Right cardiac atrium (tissue), 5 donors: Measurements from ENCODE around the gene MRPL36. TPM values are rescaled to one million over a fixed set of nuclear protein-coding genes. Genes with fewer than 3 reads are reported as not detected.
A peak's percentile ranks its signal among the peaks of the same experiment; 100 is the strongest.
"Not testable (repeated sequence)": the region's sequence is repeated elsewhere in the genome, so short reads cannot be mapped to it uniquely, and the experiment has no call there.

Experiments
- ATAC-seq, 2 donors: fragments of 200-7000 bp; cut with Tn5 transposase; one replicate each; pipeline versions ENCODE4 v1.8.0 to v1.9.1; 2020; ENCODE audit warnings: moderate library complexity in 2 of 2, mild to moderate bottlenecking in 1 of 2
- DNase-seq, 3 donors: peaks; one replicate each; pipeline ENCODE4 v3.0.0-alpha.2; 2020
- H3K27ac ChIP-seq: one replicate; pipeline ENCODE4 v1.5.1; 2013; ENCODE audit warnings: mild to moderate bottlenecking, low read length, control low read depth, moderate library complexity
- H3K27me3 ChIP-seq: one replicate; pipeline ENCODE4 v1.6.1; 2013; ENCODE audit not compliant: control insufficient read depth, insufficient read depth
- H3K4me1 ChIP-seq: one replicate; pipeline ENCODE4 v1.6.1; 2013; ENCODE audit warnings: low read length; ENCODE audit not compliant: control insufficient read depth, insufficient read depth
- H3K4me3 ChIP-seq: one replicate; pipeline ENCODE4 v1.5.1; 2013; ENCODE audit warnings: low read length, control low read depth
- H3K9me3 ChIP-seq: one replicate; pipeline ENCODE4 v1.6.1; 2013; ENCODE audit warnings: low read length; ENCODE audit not compliant: control insufficient read depth
- WGBS: extraction: QIAGEN DNeasy Blood & Tissue Kit; methylation state at CpG from one replicate; pipeline ENCODE4 v1.1.7; 2013; 5-methylcytosine and 5-hydroxymethylcytosine counted together
- intact Hi-C, 4 donors: fragments of 100-400 bp; cut with DNase I; formaldehyde crosslinking; loops; one replicate each; pipeline versions ENCODE4 v1.11.0 to v1.14.0; 2022 to 2023
- polyA plus RNA-seq: library from polyadenylated mRNA; stranded (reverse); fragments of 200-250 nt; gene quantifications from one replicate; pipeline ENCODE4 v1.2.3, GENCODE V29; 2013
- total RNA-seq, 4 donors: library from RNA; stranded (reverse); fragmentation: NEBNext Ultra II Directional; extraction: Animal tissue kit (Norgen Biotek cat#: 25700); gene quantifications; one replicate each; pipeline ENCODE4 v1.2.1, GENCODE V29; 2021
- donor health status: healthy with polysubstance abuse.
- donor health status: DM: no; HTN: yes; CAD: no.
- donor health status: DM: no; HTN: no; CAD: no.
- donor health status: DM: no; HTN: yes; CAD: no; lungs with severe emphysema.
- donor health status: DM: yes; HTN: yes; CAD: no.

Gene MRPL36
- total and polyA plus RNA-seq, 5 donors, result 40.8 to 104 (median 48.1) TPM

- Histone ChIP-seq H3K27ac (peak within 1 kb of the TSS; percentile 84), H3K4me3 (peak within 1 kb of the TSS; percentile 67), H3K27me3 (no peaks in the 10 kb centered on the region), H3K9me3 (no peaks in the 10 kb centered on the region), H3K4me1 (peaks cover 2% of the 10 kb centered on the region)
- peak; percentile 87 to 93 (median 93) for DNase-seq
- under 1% methylated on average over 69 of the region's 69 CpGs for WGBS
- peak; percentile 72 to 77 for ATAC-seq
- intact Hi-C loops, result no loop called here
Observed at GRCh38 chr5:1801222-1801966, 1.8 kb upstream of the MRPL36 start, which contains the start of gene NDUFS6. TSS of gene NDUFS6 (plus strand) at chr5:1801407. CDS start at chr5:1801418, 11 bp downstream.

- ATAC-seq (peak; percentile 27 to 37), DNase-seq (no peak)
- intact Hi-C loops, result no loop called here
- Histone ChIP-seq H3K27ac (peak overlapping the region; percentile 81), H3K27me3 (no peaks in the 10 kb centered on the region), H3K4me1 (peaks cover 2% of the 10 kb centered on the region), H3K9me3 (no peaks in the 10 kb centered on the region), H3K4me3 (peak overlapping the region; percentile 67)
- 3% methylated on average over 28 of the region's 28 CpGs for WGBS
Observed at GRCh38 chr5:1800472-1801221, 1.0 kb upstream of the MRPL36 start.

DNA sequence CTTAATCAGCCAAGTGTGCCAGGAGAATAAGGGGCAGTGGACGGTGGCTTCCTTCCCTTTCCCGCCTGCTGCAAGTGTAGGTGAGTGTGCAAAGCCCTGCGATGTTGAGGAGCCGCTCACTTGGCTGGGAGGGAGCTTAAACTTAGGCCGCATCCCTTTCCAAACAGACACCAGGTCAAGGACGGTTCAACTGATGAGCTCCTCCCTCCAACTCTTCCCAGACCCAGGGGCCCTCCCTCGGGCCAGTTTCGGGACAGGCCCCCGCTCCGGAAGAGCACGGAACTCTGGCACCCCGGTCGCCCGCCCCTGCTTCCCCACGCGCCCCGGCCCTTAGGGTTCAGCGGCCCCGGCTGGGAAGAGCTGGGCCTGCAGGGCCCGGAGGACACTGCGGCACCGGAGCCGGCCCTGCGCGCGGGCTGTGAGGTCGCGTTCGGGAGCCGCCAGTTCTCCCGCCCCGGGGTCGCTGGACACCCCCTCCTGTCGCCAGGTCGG is 481 bp downstream of the MRPL36 start:
- H3K27me3 ChIP-seq, result no peaks in the 10 kb centered on the region
- 1% methylated on average over 35 of the region's 35 CpGs for whole genome bisulfite sequencing
- intact Hi-C loops, result no loop called here
- peak overlapping the region; percentile 31 for H3K27ac ChIP-seq
- ATAC-seq, result peak; percentile 10 to 34
- peak overlapping the region; percentile 70 for H3K4me3 ChIP-seq
- no peak for DNase-seq
- H3K4me1 ChIP-seq, result peaks cover 2% of the 10 kb centered on the region
- no peaks in the 10 kb centered on the region for H3K9me3 ChIP-seq

DNA sequence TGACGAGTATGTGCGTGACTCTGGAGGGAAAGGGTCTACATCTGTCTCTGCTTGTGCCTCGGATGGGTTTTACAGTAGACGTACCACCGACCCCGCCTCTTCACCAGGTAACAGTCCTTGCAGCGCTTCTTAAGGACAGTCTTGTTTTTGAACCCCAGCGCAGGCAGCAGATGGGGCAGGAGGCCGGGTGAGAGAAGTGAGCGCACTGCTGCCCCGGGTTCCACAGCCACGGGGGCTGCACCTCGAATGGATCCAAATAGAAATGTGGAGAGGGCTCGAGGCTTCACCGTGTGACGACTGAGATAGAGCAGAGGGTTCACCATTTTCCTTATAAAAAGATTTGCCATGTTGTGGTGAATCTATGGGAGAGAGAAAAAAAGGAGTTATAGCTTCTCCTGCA is 1.0 kb downstream of the MRPL36 start:
- DNase-seq, H3K27me3 ChIP-seq, H3K27ac ChIP-seq, intact Hi-C loops, H3K4me1 ChIP-seq, ATAC-seq, H3K9me3 ChIP-seq: not testable (repeated sequence)
- peak overlapping the region; percentile 70 for H3K4me3 ChIP-seq
- 90% methylated on average over 16 of the region's 16 CpGs for WGBS

GRCh38 chr5:1797855-1798254 is 1.8 kb downstream of the MRPL36 start:
- peaks cover 2% of the 10 kb centered on the region for H3K4me1 ChIP-seq
- whole genome bisulfite sequencing, result 89% methylated on average over 11 of the region's 11 CpGs
- intact Hi-C loops, result no loop called here

GRCh38 chr5:1797103-1797800 is 2.4 kb downstream of the MRPL36 start:
- DNase-seq (no peak), ATAC-seq (no peak)
- Histone ChIP-seq H3K4me3 (no peak overlapping the region), H3K9me3 (no peaks in the 10 kb centered on the region), H3K27me3 (no peaks in the 10 kb centered on the region), H3K27ac (no peak overlapping the region), H3K4me1 (peaks cover 2% of the 10 kb centered on the region)
- 91% methylated on average over 18 of the region's 18 CpGs for WGBS
- intact Hi-C loops, result no loop called here

More at GRCh38 chr5:1797855-1798254, 1.8 kb downstream of the MRPL36 start:
- Histone ChIP-seq H3K27me3 (no peaks in the 10 kb centered on the region), H3K4me3 (no peak overlapping the region), H3K9me3 (no peaks in the 10 kb centered on the region), H3K27ac (no peak overlapping the region)
- no peak for DNase-seq
- ATAC-seq, result no peak

- WGBS, result 86% methylated on average over 21 of the region's 21 CpGs
Observed at GRCh38 chr5:1796371-1797102, 3.1 kb downstream of the MRPL36 start.

GRCh38 chr5:1795931-1796330 is 3.7 kb downstream of the MRPL36 start:
- 87% methylated on average over 8 of the region's 8 CpGs for WGBS
- intact Hi-C loops, result no loop called here
- no peaks in the 10 kb centered on the region for H3K9me3 ChIP-seq
- H3K27me3 ChIP-seq, result no peaks in the 10 kb centered on the region
- peaks cover 2% of the 10 kb centered on the region for H3K4me1 ChIP-seq
- H3K4me3 ChIP-seq, result no peak overlapping the region
- no peak for ATAC-seq
- DNase-seq, result no peak
- no peak overlapping the region for H3K27ac ChIP-seq

More at GRCh38 chr5:1796371-1797102, 3.1 kb downstream of the MRPL36 start:
- Histone ChIP-seq H3K9me3 (no peaks in the 10 kb centered on the region), H3K4me3 (no peak overlapping the region), H3K27me3 (no peaks in the 10 kb centered on the region), H3K27ac (no peak overlapping the region), H3K4me1 (peaks cover 2% of the 10 kb centered on the region)
- intact Hi-C loops, result no loop called here
- ATAC-seq (no peak), DNase-seq (no peak)

DNA sequence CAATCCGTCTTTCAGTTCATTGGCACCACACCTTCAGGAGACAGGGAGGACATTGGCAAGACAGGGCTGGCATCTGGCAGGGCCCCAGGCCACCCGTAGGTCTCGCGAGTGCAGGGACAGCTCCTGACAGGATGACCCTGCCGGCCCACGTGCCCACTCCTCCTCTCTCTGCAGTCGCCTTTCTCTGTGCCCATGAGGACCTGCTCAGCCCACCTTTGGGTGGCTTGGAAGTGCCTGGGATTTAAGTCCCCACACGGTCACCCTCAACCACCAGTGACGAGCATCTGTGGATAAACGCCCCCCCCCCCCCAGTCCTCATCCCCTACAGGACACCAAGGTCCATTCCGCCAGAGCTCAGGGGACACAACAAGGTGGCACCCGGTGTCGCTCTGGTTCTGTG is 4.1 kb downstream of the MRPL36 start:
- no peaks in the 10 kb centered on the region for H3K27me3 ChIP-seq
- no peaks in the 10 kb centered on the region for H3K9me3 ChIP-seq
- H3K4me1 ChIP-seq, result peaks cover 2% of the 10 kb centered on the region
- intact Hi-C loops, result no loop called here
- no peak overlapping the region for H3K27ac ChIP-seq
- WGBS, result 80% methylated on average over 13 of the region's 13 CpGs
- DNase-seq (no peak), ATAC-seq (no peak)
- no peak overlapping the region for H3K4me3 ChIP-seq

DNA sequence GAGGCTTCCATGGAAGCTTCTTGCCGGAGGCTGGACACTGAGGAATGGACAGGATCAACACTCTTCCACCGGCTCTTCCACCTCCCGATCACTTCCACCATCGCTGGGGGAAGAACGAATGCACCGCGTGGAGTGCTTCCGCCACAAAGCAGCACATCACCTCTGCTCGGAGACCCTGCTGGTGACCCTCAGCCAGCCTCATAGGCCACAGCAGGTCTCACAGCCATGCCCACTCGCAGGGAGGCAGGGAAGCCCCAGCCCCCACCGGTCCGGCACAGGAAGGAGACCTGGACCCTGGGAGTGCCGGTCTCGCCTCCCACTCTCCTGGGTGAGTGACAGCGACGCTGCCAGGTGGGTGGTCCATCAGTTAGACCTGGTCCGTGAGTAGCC is 4.7 kb downstream of the MRPL36 start:
- intact Hi-C loops, result no loop called here
- no peak overlapping the region for H3K27ac ChIP-seq
- no peaks in the 10 kb centered on the region for H3K9me3 ChIP-seq
- DNase-seq, result no peak
- no peak overlapping the region for H3K4me3 ChIP-seq
- no peaks in the 10 kb centered on the region for H3K27me3 ChIP-seq
- ATAC-seq, result no peak
- WGBS, result 87% methylated on average over 17 of the region's 17 CpGs
- H3K4me1 ChIP-seq, result peaks cover 2% of the 10 kb centered on the region
